Caco-2 (cell line): ENCODE measurements around the gene BAZ1B. TPM values are rescaled to one million over a fixed set of nuclear protein-coding genes. Genes with fewer than 3 reads are reported as not detected.
"Not testable (repeated sequence)": the region's sequence is repeated elsewhere in the genome, so short reads cannot be mapped to it uniquely, and the experiment has no call there.

Experiments
- BruUV-seq: library from RNA; stranded (reverse); fragments of 400-500 nt; replicated peaks from 2 replicates; lab custom pipeline; 2021; lab: Mats Ljungman, UMichigan
- CTCF ChIA-PET: fragments of 300-600 bp; sonication (Branson Sonifier 250); formaldehyde crosslinking; loops from one replicate; lab custom pipeline; 2022; ENCODE audit warnings: antibody characterized with exemption; lab: Charles Lee
- POLR2A ChIA-PET: fragments of 300-600 bp; sonication (Branson Sonifier 250); formaldehyde crosslinking; loops from one replicate; lab custom pipeline; 2022; ENCODE audit warnings: antibody characterized with exemption; lab: Charles Lee
- DNase-seq, 2 experiments: peaks; one replicate each; pipeline versions ENCODE4 v3.0.0 to v3.0.0-alpha.2; 2020 to 2022
- H3K27me3 ChIP-seq: replicated peaks from 2 replicates; pipeline ENCODE4 v1.6.0; 2011; ENCODE audit warnings: low read length; ENCODE audit not compliant: control insufficient read depth, insufficient read depth
- H3K36me3 ChIP-seq: 2 replicates; pipeline ENCODE4 v1.5.1; 2011; ENCODE audit warnings: low read length; ENCODE audit not compliant: control insufficient read depth, insufficient read depth
- H3K4me1 ChIP-seq: fragments of 250-450 bp; sonication (Bioruptor Pico); 2 replicates; pipeline ENCODE4 v1.5.1; 2020; ENCODE audit warnings: mild to moderate bottlenecking
- H3K4me3 ChIP-seq: 2 replicates; pipeline ENCODE4 v1.5.1; 2011; ENCODE audit warnings: low read depth, mild to moderate bottlenecking, control low read depth, low read length
- H3K9me3 ChIP-seq: fragments of 250-450 bp; sonication (Bioruptor Pico); 2 replicates; pipeline ENCODE4 v1.5.1; 2020; ENCODE audit warnings: mild to moderate bottlenecking, moderate library complexity
- H3K27ac Mint-ChIP-seq: one replicate; pipeline ENCODE4 v1.8.0; 2022; ENCODE audit warnings: mixed read lengths; ENCODE audit not compliant: unreplicated experiment
- H3K27me3 Mint-ChIP-seq: one replicate; pipeline ENCODE4 v1.8.0; 2022; ENCODE audit warnings: mixed read lengths; ENCODE audit not compliant: insufficient read depth, unreplicated experiment
- H3K36me3 Mint-ChIP-seq: one replicate; pipeline ENCODE4 v1.8.0; 2022; ENCODE audit warnings: mild to moderate bottlenecking, mixed read lengths; ENCODE audit not compliant: insufficient read depth, unreplicated experiment
- H3K4me1 Mint-ChIP-seq: one replicate; pipeline ENCODE4 v1.8.0; 2022; ENCODE audit warnings: low read depth, mixed read lengths; ENCODE audit not compliant: unreplicated experiment
- H3K4me3 Mint-ChIP-seq: one replicate; pipeline ENCODE4 v1.8.0; 2022; ENCODE audit warnings: mild to moderate bottlenecking, moderate library complexity, mixed read lengths; ENCODE audit not compliant: unreplicated experiment
- H3K9me3 Mint-ChIP-seq: one replicate; pipeline ENCODE4 v1.8.0; 2022; ENCODE audit warnings: mixed read lengths; ENCODE audit not compliant: unreplicated experiment
- CTCF ChIP-seq, 2 experiments: fragments of 200-600 bp in 1 of 2; IDR thresholded peaks; 1 replicate in 1 of 2; 2 replicates in 1 of 2; pipeline versions ENCODE4 v1.5.1 to v1.8.0; 2011 to 2022; ENCODE audit warnings: antibody characterized with exemption in 1 of 2, control low read depth in 1 of 2, inconsistent platforms in 1 of 2, low read depth in 1 of 2, low read length in 1 of 2, mild to moderate bottlenecking in 1 of 2, moderate library complexity in 1 of 2; ENCODE audit not compliant: insufficient read depth in 1 of 2, severe bottlenecking in 1 of 2, unreplicated experiment in 1 of 2
- intact Hi-C: fragments of 100-400 bp; cut with micrococcal nuclease; formaldehyde crosslinking; loops from one replicate; pipeline ENCODE4 v1.10.0; 2022; ENCODE audit not compliant: unreplicated experiment
- total RNA-seq: library from RNA; stranded (reverse); gene quantifications from 2 replicates; pipeline ENCODE4 v1.2.3, GENCODE V29; 2022

The BAZ1B gene
- total RNA-seq, 1 experiment from 2014 or later: 85.7 TPM

GRCh38 chr7:73404860-73405259 lies 117.2 kb downstream of the BAZ1B start:
- H3K27me3 ChIP-seq, H3K9me3 ChIP-seq, H3K4me3 ChIP-seq, BruUV-seq, H3K36me3 Mint-ChIP-seq, H3K4me1 Mint-ChIP-seq, H3K4me1 ChIP-seq, H3K27me3 Mint-ChIP-seq, H3K4me3 Mint-ChIP-seq, DNase-seq, H3K36me3 ChIP-seq, H3K9me3 Mint-ChIP-seq, intact Hi-C loops, POLR2A ChIA-PET, H3K27ac Mint-ChIP-seq, CTCF ChIA-PET: not testable (repeated sequence)

GRCh38 chr7:73399185-73400050 lies 122.7 kb downstream of the BAZ1B start:
- H3K27me3 ChIP-seq, H3K36me3 ChIP-seq, BruUV-seq, H3K36me3 Mint-ChIP-seq, H3K9me3 Mint-ChIP-seq, H3K27me3 Mint-ChIP-seq, H3K4me3 ChIP-seq, H3K27ac Mint-ChIP-seq, DNase-seq, CTCF ChIA-PET, H3K9me3 ChIP-seq, intact Hi-C loops, H3K4me1 Mint-ChIP-seq, H3K4me1 ChIP-seq, H3K4me3 Mint-ChIP-seq, POLR2A ChIA-PET: not testable (repeated sequence)

GRCh38 chr7:73397521-73398281 lies 124.4 kb downstream of the BAZ1B start:
- intact Hi-C loops: no loop called here
- DNase-seq: no peak
- H3K9me3 Mint-ChIP-seq: no peaks in the 10 kb centered on the region
- H3K27ac Mint-ChIP-seq: no peak overlapping the region
- Histone ChIP-seq H3K27me3 (no peaks in the 10 kb centered on the region), H3K36me3 (no peaks in the 10 kb centered on the region), H3K9me3 (no peaks in the 10 kb centered on the region), H3K4me1 (no peaks in the 10 kb centered on the region), H3K4me3 (no peak overlapping the region)
- H3K27me3 Mint-ChIP-seq: no peaks in the 10 kb centered on the region
- H3K36me3 Mint-ChIP-seq: no peaks in the 10 kb centered on the region
- H3K4me1 Mint-ChIP-seq: no peaks in the 10 kb centered on the region
- no TSS peak for BruUV-seq
- ChIA-PET POLR2A (no interaction called here), CTCF (no interaction called here)
- TF ChIP-seq CTCF (IDR thresholded peaks at IDR 0.05; ENCODE audit: insufficient read depth in 1 of 2, low read depth in 1 of 2, low read length in 1 of 2, severe bottlenecking in 1 of 2, unreplicated experiment in 1 of 2): no peak
- H3K4me3 Mint-ChIP-seq: no peak overlapping the region
